Kidney (tissue), 14 donors: ENCODE results near the gene MYRFL. TPM values are rescaled to one million over a fixed set of nuclear protein-coding genes. Genes with fewer than 3 reads are reported as not detected.
"Not testable (repeated sequence)": the region's sequence is repeated elsewhere in the genome, so short reads cannot be mapped to it uniquely, and the experiment has no call there.

Experiments
- DNase-seq, 5 donors: peaks; one replicate each; pipeline ENCODE4 v3.0.0-alpha.2; 2013 to 2020
- FAIRE-seq: peaks from 2 replicates; lab custom pipeline; 2012; peaks lifted over from hg19 to GRCh38; lab: Jason Lieb, UNC
- H3K27ac ChIP-seq, 2 donors: one replicate each; pipeline ENCODE4 v1.7.0; 2013; ENCODE audit warnings: low read depth in 2 of 2, low read length in 2 of 2, inconsistent platforms in 1 of 2
- H3K27me3 ChIP-seq: one replicate; pipeline ENCODE4 v1.7.1; 2013; ENCODE audit warnings: low read length, inconsistent platforms; ENCODE audit not compliant: control insufficient read depth, insufficient read depth
- H3K36me3 ChIP-seq, 3 donors: one replicate each; pipeline versions ENCODE4 v1.7.0 to v1.7.1; 2013; ENCODE audit warnings: low read length in 3 of 3, control low read depth in 1 of 3, inconsistent platforms in 1 of 3; ENCODE audit not compliant: insufficient read depth in 3 of 3, control insufficient read depth in 2 of 3
- H3K4me1 ChIP-seq, 3 donors: one replicate each; pipeline versions ENCODE4 v1.7.0 to v1.7.1; 2013; ENCODE audit warnings: low read length in 3 of 3, inconsistent platforms in 1 of 3, low read depth in 1 of 3; ENCODE audit not compliant: control insufficient read depth in 2 of 3, insufficient read depth in 2 of 3
- H3K4me3 ChIP-seq, 3 donors: one replicate each; pipeline versions ENCODE4 v1.7.0 to v1.8.1; 2013; ENCODE audit warnings: low read length in 3 of 3, control low read depth in 1 of 3, inconsistent platforms in 1 of 3
- H3K9ac ChIP-seq, 3 donors: one replicate each; pipeline versions ENCODE4 v1.7.0 to v1.7.1; 2013; ENCODE audit warnings: low read length in 3 of 3, control low read depth in 1 of 3, inconsistent platforms in 1 of 3
- H3K9me3 ChIP-seq, 3 donors: one replicate each; pipeline versions ENCODE4 v1.7.0 to v1.7.1; 2013; ENCODE audit warnings: low read length in 3 of 3, control low read depth in 1 of 3, inconsistent platforms in 1 of 3; ENCODE audit not compliant: control insufficient read depth in 2 of 3, insufficient read depth in 1 of 3
- CTCF ChIP-seq: IDR thresholded peaks from 3 replicates; pipeline ENCODE4 v1.5.1; 2012; ENCODE audit warnings: mild to moderate bottlenecking, moderate library complexity, borderline replicate concordance; ENCODE audit not compliant: insufficient read depth; ENCODE audit errors: extremely low read depth
- intact Hi-C: fragments of 100-400 bp; cut with DNase I; formaldehyde crosslinking; loops from one replicate; pipeline ENCODE4 v1.11.1; 2022
- polyA plus RNA-seq: library from polyadenylated mRNA; stranded (reverse); fragments of 350-450 nt; fragmentation: Illumina TruSeq; extraction: RNeasy Lipid Tissue Mini Kit (QIAGEN cat#74804); gene quantifications from one replicate; pipeline ENCODE4 v1.2.3, GENCODE V29; 2014; ENCODE audit warnings: low read depth, low replicate concordance; ENCODE audit not compliant: insufficient read depth
- total RNA-seq: library from RNA; stranded (reverse); fragmentation: NEBNext Ultra II Directional; extraction: Animal tissue kit (Norgen Biotek cat#: 25700); gene quantifications from one replicate; pipeline ENCODE4 v1.2.1, GENCODE V29; 2021
- donor health status: control.
- donor health status: control.
- donor health status: control.
- donor health status: control.
- donor health status: control.
- donor health status: DM: yes; HTN: yes; CAD: no.
- donor health status: Normal renal cell carcinoma (clear cell type).

Gene MYRFL
- total and polyA plus RNA-seq, 2 donors from 2014 or later, result 0.82 to 1.6 TPM

GRCh38 chr12:69993433-69993832, 168.4 kb downstream of the MYRFL start:
- H3K27me3 ChIP-seq, result no peaks in the 10 kb centered on the region
- H3K9ac ChIP-seq, result no peak overlapping the region
- peaks cover 0 to 2% (median 0%) of the 10 kb centered on the region in 3 donors for H3K4me1 ChIP-seq
- no peak for FAIRE-seq
- no peak overlapping the region for H3K4me3 ChIP-seq
- no peak overlapping the region for H3K27ac ChIP-seq
- no peaks in the 10 kb centered on the region for H3K9me3 ChIP-seq
- no peak for DNase-seq
- H3K36me3 ChIP-seq, result no peaks in the 10 kb centered on the region
- intact Hi-C loops, result no loop called here
- TF ChIP-seq CTCF, result no peak

GRCh38 chr12:69994086-69994485, 169.1 kb downstream of the MYRFL start:
- H3K36me3 ChIP-seq, intact Hi-C loops, H3K4me1 ChIP-seq, H3K27ac ChIP-seq, DNase-seq, H3K9ac ChIP-seq, H3K9me3 ChIP-seq, H3K4me3 ChIP-seq, FAIRE-seq, H3K27me3 ChIP-seq: not testable (repeated sequence)

- no peak for FAIRE-seq
- H3K27me3 ChIP-seq, result no peaks in the 10 kb centered on the region
Measured at GRCh38 chr12:69994724-69995173, 169.7 kb downstream of the MYRFL start.

GRCh38 chr12:69996241-69996640, 171.2 kb downstream of the MYRFL start:
- FAIRE-seq, result no peak
- no peak for DNase-seq
- no peaks in the 10 kb centered on the region for H3K27me3 ChIP-seq
- no peaks in the 10 kb centered on the region for H3K36me3 ChIP-seq
- no peak overlapping the region for H3K4me3 ChIP-seq
- H3K4me1 ChIP-seq, result peaks cover 0 to 2% (median 0%) of the 10 kb centered on the region in 3 donors
- intact Hi-C loops, result no loop called here
- no peaks in the 10 kb centered on the region for H3K9me3 ChIP-seq
- H3K9ac ChIP-seq, result no peak overlapping the region
- TF ChIP-seq CTCF, result no peak
- peak overlapping the region in 1 of 2 donors; percentile 57 for H3K27ac ChIP-seq

More at GRCh38 chr12:69994724-69995173, 169.7 kb downstream of the MYRFL start:
- intact Hi-C loops, result no loop called here
- H3K27ac ChIP-seq, result peak overlapping the region; percentile 24 to 37
- no peak for DNase-seq
- no peak overlapping the region for H3K9ac ChIP-seq
- H3K4me1 ChIP-seq, result peaks cover 0 to 2% (median 0%) of the 10 kb centered on the region in 3 donors
- H3K9me3 ChIP-seq, result no peaks in the 10 kb centered on the region
- H3K4me3 ChIP-seq, result no peak overlapping the region
- H3K36me3 ChIP-seq, result no peaks in the 10 kb centered on the region
- TF ChIP-seq CTCF, result no peak
